GM18517 (cell line): ENCODE measurements around the gene TC2N.
"Not testable (repeated sequence)": the region's sequence is repeated elsewhere in the genome, so short reads cannot be mapped to it uniquely, and the experiment has no call there.

Source experiments
- ATAC-seq: cut with Tn5 transposase; IDR thresholded peaks from one replicate; pipeline ENCODE4 v1.9.1; 2021; ENCODE audit warnings: mild to moderate bottlenecking, moderate library complexity; ENCODE audit not compliant: unreplicated experiment

TC2N gene

DNA sequence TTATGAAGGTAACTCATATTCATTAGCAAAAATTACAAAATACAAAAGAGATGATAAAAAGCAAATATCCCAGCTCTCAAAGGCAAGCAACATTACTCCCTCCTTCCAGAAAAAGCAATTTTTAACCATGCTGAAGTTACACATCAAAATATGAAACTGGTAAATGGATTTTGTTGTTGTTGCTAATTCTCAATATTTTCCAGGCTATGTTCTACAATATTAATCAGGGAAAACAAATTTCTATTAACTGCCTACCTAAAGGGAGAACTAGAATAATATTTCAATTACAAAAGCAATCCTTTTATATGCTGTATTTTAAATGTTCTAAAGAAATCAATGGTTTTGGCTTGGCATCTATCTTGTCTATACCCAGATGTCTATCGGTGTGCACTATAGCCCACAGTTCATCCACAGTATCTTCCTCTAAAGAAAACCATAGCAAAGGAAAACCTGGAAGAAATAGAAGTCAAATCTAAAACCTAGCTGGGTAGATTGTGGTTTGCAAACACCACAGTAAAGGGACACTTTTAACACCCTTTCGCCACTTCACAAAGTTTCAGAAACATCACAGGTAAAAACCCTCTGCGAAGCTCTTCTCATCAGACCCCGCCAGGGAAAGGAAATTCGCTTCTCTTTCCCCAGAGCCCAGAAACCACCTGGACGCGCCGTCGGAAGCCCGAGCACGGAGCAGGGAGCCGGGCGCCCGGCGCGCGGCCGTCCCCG lies 32.0 kb downstream of the TC2N start:
- no peak for ATAC-seq

GRCh38 chr14:91834571-91834970 lies 32.8 kb downstream of the TC2N start:
- ATAC-seq = no peak

GRCh38 chr14:91831337-91831736 lies 36.0 kb downstream of the TC2N start:
- ATAC-seq = no peak

GRCh38 chr14:91830777-91831176 lies 36.6 kb downstream of the TC2N start:
- ATAC-seq = no peak

GRCh38 chr14:91829511-91829910 lies 37.8 kb downstream of the TC2N start:
- no peak for ATAC-seq

DNA sequence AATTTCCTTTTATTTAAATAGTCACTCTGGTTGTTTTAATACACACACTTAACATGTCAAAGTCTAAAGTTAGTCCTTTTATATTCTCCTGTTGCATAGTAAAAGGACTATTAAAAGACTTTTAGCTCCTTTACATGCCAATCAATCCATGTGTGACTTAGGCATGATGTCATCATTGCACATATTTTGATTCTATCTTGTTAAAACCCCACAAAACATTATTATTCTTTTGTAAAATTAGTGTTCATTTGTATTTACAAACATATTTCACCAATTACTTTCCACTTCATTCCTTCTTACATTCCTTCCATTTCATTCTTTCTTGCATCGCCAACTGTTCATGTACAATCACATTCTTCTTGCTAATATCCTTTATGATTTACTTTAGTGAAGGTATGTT lies 39.6 kb downstream of the TC2N start:
- no peak for ATAC-seq

- no peak for ATAC-seq
Measured at GRCh38 chr14:91817566-91818325, 49.6 kb downstream of the TC2N start.

- ATAC-seq = no peak
Measured at GRCh38 chr14:91814317-91814716, 53.0 kb downstream of the TC2N start.

GRCh38 chr14:91810699-91811098 lies 56.6 kb downstream of the TC2N start:
- ATAC-seq = no peak

- no peak for ATAC-seq
Measured at GRCh38 chr14:91806716-91807115, 60.6 kb downstream of the TC2N start.

- not testable (repeated sequence) for ATAC-seq
Measured at GRCh38 chr14:91806094-91806493, 61.2 kb downstream of the TC2N start.

DNA sequence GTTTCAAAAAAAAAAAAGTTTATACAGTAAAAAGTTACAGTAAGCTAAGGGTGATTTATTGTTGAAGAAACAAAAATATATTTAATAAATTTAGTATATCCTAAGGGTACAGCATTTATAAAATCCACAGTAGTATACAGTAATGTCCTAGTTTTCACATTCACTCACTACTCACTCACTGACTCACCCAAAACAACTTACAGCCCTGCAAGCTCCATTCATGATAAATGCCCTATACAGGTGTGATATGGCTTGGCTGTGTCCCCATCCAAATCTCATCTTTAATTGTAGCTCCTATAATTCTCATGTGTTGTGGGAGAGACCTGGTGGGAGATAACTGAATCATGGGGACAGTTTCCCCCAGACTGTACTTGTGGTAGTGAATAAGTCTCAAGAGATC lies 61.7 kb downstream of the TC2N start:
- ATAC-seq = no peak

- no peak for ATAC-seq
Measured at GRCh38 chr14:91801358-91801757, 66.0 kb downstream of the TC2N start.

GRCh38 chr14:91796617-91797347 lies 70.6 kb downstream of the TC2N start:
- ATAC-seq = no peak

GRCh38 chr14:91793704-91794103 lies 73.6 kb downstream of the TC2N start:
- no peak for ATAC-seq

- no peak for ATAC-seq
Measured at GRCh38 chr14:91786188-91786587, 81.1 kb downstream of the TC2N start.

GRCh38 chr14:91780452-91780851 lies 86.9 kb downstream of the TC2N start:
- ATAC-seq = no peak

DNA sequence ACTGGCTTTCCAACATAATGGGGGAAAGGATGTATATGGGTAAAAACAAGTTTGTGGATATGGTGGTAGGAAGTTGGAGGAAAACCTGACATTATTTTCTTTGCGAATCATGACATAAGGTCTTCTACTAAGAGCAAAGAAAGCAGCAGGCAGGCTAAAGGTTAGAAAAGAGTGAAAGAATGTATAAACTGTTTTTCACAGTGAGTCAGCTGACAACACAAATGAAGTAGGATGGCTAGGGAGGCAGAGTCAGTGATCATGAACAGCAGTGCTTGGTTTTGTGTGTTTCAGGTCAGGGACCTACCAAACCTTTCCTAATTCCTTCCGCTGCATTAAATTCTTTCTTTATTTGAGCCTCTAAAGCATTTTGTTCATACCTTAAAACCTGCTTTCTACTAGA lies 89.1 kb downstream of the TC2N start:
- ATAC-seq = no peak

DNA sequence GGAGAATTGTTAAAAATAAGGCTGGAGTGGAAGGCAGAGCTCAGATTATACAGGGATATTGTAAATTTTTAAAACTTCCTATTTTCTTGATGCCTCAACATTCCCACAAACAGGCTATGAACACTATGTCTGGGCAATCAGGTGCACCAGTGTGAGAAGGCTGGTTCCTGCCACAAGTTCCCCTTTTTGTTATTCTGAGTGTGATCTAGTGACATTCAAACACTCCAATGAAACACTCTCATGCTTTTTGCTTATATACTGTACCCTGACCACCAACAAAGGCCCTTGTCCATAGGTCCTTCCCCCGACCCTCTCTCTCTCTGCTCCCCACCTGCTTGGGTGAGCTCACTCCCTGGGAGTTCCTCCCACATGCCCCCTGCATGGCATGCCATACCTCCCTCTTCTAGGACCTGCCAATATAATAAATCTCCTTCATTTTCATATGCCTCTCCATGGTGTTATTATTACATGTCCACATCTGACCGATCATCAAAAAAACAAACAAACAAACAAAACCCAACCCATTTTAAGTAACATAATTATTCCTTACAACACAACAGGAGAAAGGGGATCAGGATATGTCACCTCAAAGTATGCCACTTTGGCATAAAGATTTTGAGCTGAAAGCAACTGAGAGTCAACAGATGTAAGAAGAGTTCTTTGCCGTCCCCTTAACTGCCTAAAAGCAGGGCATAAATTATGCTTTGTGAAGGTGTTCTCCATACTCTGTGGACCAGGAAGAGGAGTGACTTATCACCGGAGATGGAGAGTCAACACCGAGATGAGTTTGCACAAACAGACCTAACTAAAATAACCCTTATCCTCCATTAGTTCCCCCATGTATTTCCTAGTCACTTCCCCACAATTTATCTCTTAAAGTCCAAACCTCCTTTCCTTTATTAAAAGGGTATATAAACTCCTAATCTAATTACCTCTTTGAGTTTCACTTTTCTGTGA lies 92.9 kb downstream of the TC2N start:
- no peak for ATAC-seq

DNA sequence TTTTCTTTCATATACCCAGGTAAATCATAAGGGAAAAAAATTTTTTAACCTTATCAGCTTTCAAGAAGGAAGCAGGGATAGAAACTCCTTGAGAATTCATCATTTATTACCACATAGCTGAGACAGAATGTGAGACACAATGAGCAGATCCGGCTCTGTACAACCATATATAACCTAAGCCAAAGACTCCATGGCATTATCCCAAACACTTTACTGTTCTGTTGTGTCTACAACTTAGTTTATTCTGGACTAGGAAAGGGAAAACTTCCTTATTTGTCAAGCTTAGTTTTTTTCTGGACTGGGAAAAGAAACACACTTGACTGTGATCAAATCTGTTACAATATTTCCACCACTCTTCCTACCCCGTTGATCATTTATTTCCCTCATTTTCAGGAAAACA lies 97.2 kb downstream of the TC2N start:
- no peak for ATAC-seq
